ENCODE measurements around the gene COL27A1. TPM values are rescaled to one million over a fixed set of nuclear protein-coding genes. Genes with fewer than 3 reads are reported as not detected.
A peak's percentile ranks its signal among the peaks of the same experiment; 100 is the strongest.

COL27A1 gene
- total RNA-seq, 1 donor from 2014 or later = 13.7 TPM

DNA sequence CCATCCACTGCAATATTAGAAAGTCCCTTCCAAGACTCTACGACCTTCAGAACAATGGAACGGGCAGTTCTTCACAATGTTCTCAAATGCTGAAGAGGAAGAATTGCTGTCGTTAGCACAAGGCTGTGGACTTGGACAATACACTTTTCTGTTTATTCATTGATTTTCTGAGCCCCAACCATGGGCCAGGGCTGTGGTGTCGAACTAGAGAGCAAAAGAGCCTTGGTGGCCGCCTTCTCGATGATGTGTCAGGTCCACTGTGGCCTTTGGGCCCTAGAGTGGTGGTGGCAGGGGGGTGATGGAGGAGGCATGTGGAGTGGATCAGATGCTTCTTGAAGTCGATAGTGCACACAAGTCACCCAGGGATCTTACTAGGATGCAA lies 37.7 kb upstream of the COL27A1 start:
- no peak overlapping the region for H3K4me3 ChIP-seq
- no peaks in the 10 kb centered on the region for H3K36me3 ChIP-seq
- no peak for TF ChIP-seq CTCF (IDR thresholded peaks at IDR 0.05)
- ATAC-seq = no peak
- intact Hi-C loops (cut with DNase I) = no loop called here
- H3K27me3 ChIP-seq = no peaks in the 10 kb centered on the region
- peak; percentile 44 for DNase-seq
- peaks cover 10% of the 10 kb centered on the region for H3K4me1 ChIP-seq
- H3K27ac ChIP-seq = no peak overlapping the region
- H3K9me3 ChIP-seq = no peaks in the 10 kb centered on the region

DNA sequence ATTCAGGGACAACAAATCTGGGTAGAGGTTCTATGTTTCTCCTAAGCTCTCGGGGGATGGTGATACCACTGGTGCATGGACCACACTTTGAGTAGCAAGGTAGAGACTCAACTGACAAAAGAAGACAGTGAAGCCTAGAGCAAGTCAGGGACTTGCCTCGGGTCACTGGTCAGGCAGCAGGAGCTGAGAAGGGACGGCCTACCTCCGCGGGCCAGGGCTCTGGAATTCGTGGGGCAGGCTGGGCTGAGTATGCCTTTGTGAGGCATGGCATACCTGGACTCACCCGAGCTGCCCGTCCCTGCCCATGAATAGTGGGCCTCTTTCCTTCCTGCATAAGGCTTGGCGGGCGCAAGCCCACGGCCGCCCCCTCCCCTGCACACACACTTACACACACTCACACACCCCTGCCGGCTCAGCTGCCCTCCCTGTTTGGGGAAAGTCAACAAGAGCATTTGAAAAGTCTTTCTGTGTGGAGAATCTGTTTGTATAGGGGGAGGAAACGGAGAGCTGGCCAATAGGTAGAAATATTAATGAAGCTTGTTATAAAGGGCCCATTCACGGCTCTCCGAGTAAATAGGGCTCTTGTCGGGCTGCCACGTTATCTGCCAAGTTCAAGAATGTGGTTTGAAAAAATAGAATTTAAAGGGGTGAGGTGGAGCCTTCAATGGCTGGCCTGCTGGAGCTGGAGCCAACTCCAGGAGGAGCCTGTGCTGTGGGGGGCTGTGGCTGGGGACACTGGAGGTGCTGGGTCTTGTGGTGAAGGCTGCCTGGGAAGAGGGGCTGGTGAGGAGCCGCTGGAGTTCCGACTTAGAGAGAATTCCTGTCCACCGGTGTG lies 37.1 kb upstream of the COL27A1 start:
- no peak overlapping the region for H3K27ac ChIP-seq
- H3K9me3 ChIP-seq = no peaks in the 10 kb centered on the region
- intact Hi-C loops (cut with DNase I) = no loop called here
- ATAC-seq = peak; percentile 79
- DNase-seq = peak; percentile 77
- no peak for TF ChIP-seq CTCF (IDR thresholded peaks at IDR 0.05)
- no peak overlapping the region for H3K4me3 ChIP-seq
- no peaks in the 10 kb centered on the region for H3K36me3 ChIP-seq
- no peaks in the 10 kb centered on the region for H3K27me3 ChIP-seq
- H3K4me1 ChIP-seq = peaks cover 10% of the 10 kb centered on the region

GRCh38 chr9:114119242-114120191 lies 35.8 kb upstream of the COL27A1 start:
- Histone ChIP-seq H3K27me3 (no peaks in the 10 kb centered on the region), H3K9me3 (no peaks in the 10 kb centered on the region), H3K36me3 (no peaks in the 10 kb centered on the region), H3K27ac (no peak overlapping the region), H3K4me3 (no peak overlapping the region), H3K4me1 (peaks cover 6% of the 10 kb centered on the region)
- intact Hi-C loops (cut with DNase I) = no loop called here
- DNase-seq (peak; percentile 37), ATAC-seq (no peak)
- TF ChIP-seq CTCF (IDR thresholded peaks at IDR 0.05) = no peak

- no peak for ATAC-seq
- H3K4me3 ChIP-seq = no peak overlapping the region
- TF ChIP-seq CTCF (IDR thresholded peaks at IDR 0.05) = no peak
- no peak overlapping the region for H3K27ac ChIP-seq
- no peaks in the 10 kb centered on the region for H3K36me3 ChIP-seq
- peaks cover 6% of the 10 kb centered on the region for H3K4me1 ChIP-seq
- DNase-seq = peak; percentile 12
- intact Hi-C loops (cut with DNase I) = no loop called here
- H3K9me3 ChIP-seq = no peaks in the 10 kb centered on the region
- no peaks in the 10 kb centered on the region for H3K27me3 ChIP-seq
Observed at GRCh38 chr9:114120192-114121014, 34.9 kb upstream of the COL27A1 start.

All from upper lobe of right lung (tissue), 1 donor.